GM18517 (cell line): Measurements from ENCODE around the gene TMEM245.

Experiments
- ATAC-seq: cut with Tn5 transposase; IDR thresholded peaks from one replicate; pipeline ENCODE4 v1.9.1; 2021; ENCODE audit warnings: mild to moderate bottlenecking, moderate library complexity; ENCODE audit not compliant: unreplicated experiment

The TMEM245 gene

GRCh38 chr9:109107402-109108240 lies 12.1 kb downstream of the TMEM245 start:
- ATAC-seq: no peak

GRCh38 chr9:109101810-109102209 lies 17.9 kb downstream of the TMEM245 start:
- peak; percentile 72 for ATAC-seq

GRCh38 chr9:109101202-109101595 lies 18.5 kb downstream of the TMEM245 start:
- ATAC-seq: no peak

- no peak for ATAC-seq
Observed at GRCh38 chr9:109100543-109101201, 19.1 kb downstream of the TMEM245 start.

GRCh38 chr9:109098960-109099308 lies 20.8 kb downstream of the TMEM245 start:
- no peak for ATAC-seq

GRCh38 chr9:109098171-109098959 lies 21.4 kb downstream of the TMEM245 start:
- ATAC-seq: no peak

GRCh38 chr9:109097146-109097545 lies 22.6 kb downstream of the TMEM245 start:
- no peak for ATAC-seq

GRCh38 chr9:109095321-109095720 lies 24.4 kb downstream of the TMEM245 start:
- no peak for ATAC-seq

GRCh38 chr9:109094268-109094667 lies 25.5 kb downstream of the TMEM245 start:
- ATAC-seq: no peak

- ATAC-seq: no peak
Observed at GRCh38 chr9:109092587-109092986, 27.2 kb downstream of the TMEM245 start.

GRCh38 chr9:109092051-109092580 lies 27.6 kb downstream of the TMEM245 start:
- no peak for ATAC-seq

- no peak for ATAC-seq
Observed at GRCh38 chr9:109088221-109088620, 31.5 kb downstream of the TMEM245 start.

GRCh38 chr9:109087795-109088194 lies 32.0 kb downstream of the TMEM245 start:
- ATAC-seq: no peak

GRCh38 chr9:109086221-109086620 lies 33.5 kb downstream of the TMEM245 start:
- no peak for ATAC-seq

GRCh38 chr9:109085510-109085909 lies 34.2 kb downstream of the TMEM245 start:
- no peak for ATAC-seq

- ATAC-seq: no peak
Observed at GRCh38 chr9:109083813-109084405, 35.8 kb downstream of the TMEM245 start.

GRCh38 chr9:109083141-109083540 lies 36.6 kb downstream of the TMEM245 start:
- ATAC-seq: no peak

- ATAC-seq: no peak
Observed at GRCh38 chr9:109082091-109082620, 37.6 kb downstream of the TMEM245 start.

GRCh38 chr9:109074236-109074889 lies 45.4 kb downstream of the TMEM245 start:
- ATAC-seq: no peak

- no peak for ATAC-seq
Observed at GRCh38 chr9:109072821-109073435, 46.8 kb downstream of the TMEM245 start.
